IMR-90 (cell line): ENCODE measurements around the gene TDRD7. TPM values are rescaled to one million over a fixed set of nuclear protein-coding genes. Genes with fewer than 3 reads are reported as not detected.

Experiments used
- ATAC-seq: fragments of 200-7000 bp; cut with Tn5 transposase; 2 replicates; pipeline ENCODE4 v1.9.1; 2020; ENCODE audit warnings: low read depth, mild to moderate bottlenecking, moderate library complexity
- BruUV-seq: library from RNA; stranded (reverse); fragments of 400-500 nt; replicated peaks from 2 replicates; lab custom pipeline; 2021; lab: Mats Ljungman, UMichigan
- CTCF ChIA-PET: fragments of 300-600 bp; formaldehyde crosslinking; extraction: SDS; loops from one replicate; lab custom pipeline; 2021; ENCODE audit warnings: antibody characterized with exemption; lab: Yijun Ruan, JAX
- POLR2A ChIA-PET: fragments of 300-600 bp; sonication (Branson Sonifier 250); formaldehyde crosslinking; loops from one replicate; lab custom pipeline; 2022; ENCODE audit warnings: antibody characterized with exemption; ENCODE audit not compliant: unreplicated experiment; lab: Charles Lee
- DNase-seq: peaks from one replicate; pipeline ENCODE4 v3.0.0; 2013
- H2AFZ ChIP-seq: replicated peaks from 2 replicates; pipeline ENCODE3; 2013; ENCODE audit warnings: low read length, mild to moderate bottlenecking; ENCODE audit not compliant: poor library complexity
- H2AK5ac ChIP-seq: 2 replicates; pipeline ENCODE4 v1.6.1; 2013; ENCODE audit warnings: low read depth, low read length, inconsistent platforms
- H2AK9ac ChIP-seq: replicated peaks from 2 replicates; pipeline ENCODE3; 2013; ENCODE audit warnings: mild to moderate bottlenecking, low read depth, low read length, moderate library complexity; ENCODE audit not compliant: poor library complexity
- H2BK120ac ChIP-seq: 2 replicates; pipeline ENCODE4 v1.6.1; 2013; ENCODE audit warnings: low read depth, low read length, inconsistent platforms
- H2BK15ac ChIP-seq: 3 replicates; pipeline ENCODE4 v1.6.1; 2013; ENCODE audit warnings: low read depth, low read length, inconsistent platforms
- H2BK20ac ChIP-seq: 2 replicates; pipeline ENCODE4 v1.6.1; 2013; ENCODE audit warnings: low read depth, mild to moderate bottlenecking, inconsistent platforms, low read length, moderate library complexity
- H2BK5ac ChIP-seq: 2 replicates; pipeline ENCODE4 v1.6.1; 2013; ENCODE audit warnings: mild to moderate bottlenecking, low read depth, low read length, inconsistent platforms; ENCODE audit not compliant: poor library complexity, severe bottlenecking
- H3K14ac ChIP-seq: replicated peaks from 2 replicates; pipeline ENCODE4 v1.6.1; 2013; ENCODE audit warnings: low read depth, low read length, inconsistent platforms
- H3K18ac ChIP-seq: 2 replicates; pipeline ENCODE4 v1.6.1; 2013; ENCODE audit warnings: low read depth, low read length, control low read depth
- H3K23ac ChIP-seq: 2 replicates; pipeline ENCODE4 v1.6.1; 2013; ENCODE audit warnings: low read depth, low read length, inconsistent platforms
- H3K27ac ChIP-seq: 2 replicates; pipeline ENCODE4 v1.5.1; 2013; ENCODE audit warnings: mild to moderate bottlenecking, control low read depth, low read length; ENCODE audit not compliant: insufficient read depth
- H3K27me3 ChIP-seq: 2 replicates; pipeline ENCODE4 v1.6.1; 2013; ENCODE audit warnings: low read length; ENCODE audit not compliant: control insufficient read depth, insufficient read depth
- H3K36me3 ChIP-seq: 2 replicates; pipeline ENCODE4 v1.6.1; 2013; ENCODE audit warnings: low read length, mixed read lengths; ENCODE audit not compliant: control insufficient read depth, insufficient read depth
- H3K4ac ChIP-seq: 2 replicates; pipeline ENCODE4 v1.6.1; 2013; ENCODE audit warnings: low read depth, low read length, inconsistent platforms
- H3K4me1 ChIP-seq: 2 replicates; pipeline ENCODE4 v1.6.1; 2013; ENCODE audit warnings: low read length, mixed read lengths; ENCODE audit not compliant: control insufficient read depth, insufficient read depth
- H3K4me2 ChIP-seq: 2 replicates; pipeline ENCODE4 v1.6.1; 2013; ENCODE audit warnings: low read depth, mild to moderate bottlenecking, control low read depth, low read length, moderate library complexity
- H3K4me3 ChIP-seq: 2 replicates; pipeline ENCODE4 v1.5.1; 2013; ENCODE audit warnings: low read depth, mild to moderate bottlenecking, control low read depth, low read length, moderate library complexity; ENCODE audit not compliant: insufficient read depth
- H3K56ac ChIP-seq: 2 replicates; pipeline ENCODE4 v1.6.1; 2013; ENCODE audit warnings: low read length, inconsistent platforms; ENCODE audit not compliant: insufficient read depth; ENCODE audit errors: extremely low read depth
- H3K79me1 ChIP-seq, 2 experiments: 2 replicates each; pipeline ENCODE4 v1.6.1; 2013; ENCODE audit warnings: low read length in 2 of 2, inconsistent platforms in 1 of 2, low read depth in 1 of 2
- H3K9ac ChIP-seq: 2 replicates; pipeline ENCODE4 v1.6.1; 2013; ENCODE audit warnings: low read depth, low read length, control low read depth
- H3K9me1 ChIP-seq: 2 replicates; pipeline ENCODE4 v1.6.1; 2013; ENCODE audit warnings: low read length, inconsistent platforms; ENCODE audit not compliant: insufficient read depth
- H3K9me3 ChIP-seq: 2 replicates; pipeline ENCODE4 v1.6.1; 2013; ENCODE audit warnings: low read length; ENCODE audit not compliant: control insufficient read depth, insufficient read depth
- H4K20me1 ChIP-seq: 2 replicates; pipeline ENCODE4 v1.6.1; 2013; ENCODE audit warnings: low read length, inconsistent platforms; ENCODE audit not compliant: insufficient read depth
- H4K5ac ChIP-seq: 2 replicates; pipeline ENCODE4 v1.6.1; 2013; ENCODE audit warnings: mild to moderate bottlenecking, low read depth, low read length, control low read depth
- H4K8ac ChIP-seq, 2 experiments: 2 replicates each; pipeline ENCODE4 v1.6.1; 2013; ENCODE audit warnings: low read depth in 2 of 2, low read length in 2 of 2, control low read depth in 1 of 2, inconsistent platforms in 1 of 2
- H4K91ac ChIP-seq: 2 replicates; pipeline ENCODE4 v1.6.1; 2013; ENCODE audit warnings: low read depth, low read length, inconsistent platforms; ENCODE audit not compliant: insufficient read depth
- CHD1 ChIP-seq: IDR thresholded peaks from 2 replicates; pipeline ENCODE4 v1.6.1; 2012; ENCODE audit warnings: low read depth, low read length, improper control_type of control experiment
- MAFK ChIP-seq: IDR thresholded peaks from 2 replicates; pipeline ENCODE4 v1.6.1; 2012; ENCODE audit warnings: low read depth, low read length, improper control_type of control experiment
- MXI1 ChIP-seq: IDR thresholded peaks from 2 replicates; pipeline ENCODE4 v1.6.1; 2012; ENCODE audit warnings: low read depth, mild to moderate bottlenecking, low read length, moderate library complexity, borderline replicate concordance
- RFX5 ChIP-seq: IDR thresholded peaks from 2 replicates; pipeline ENCODE4 v1.8.0; 2012; ENCODE audit warnings: low read depth, mild to moderate bottlenecking, low read length, moderate library complexity
- SMC3 ChIP-seq: fragments of 150-350 bp; IDR thresholded peaks from 2 replicates; pipeline ENCODE4 v1.6.1; 2016; ENCODE audit warnings: low read depth, mild to moderate bottlenecking, antibody characterized with exemption, low read length, moderate library complexity
- WGBS, 2 experiments: methylation state at CpG; one replicate each; pipeline versions ENCODE4 v1.1.5 to v1.1.7; 2013; ENCODE audit warnings: missing lambda C conversion rate in 2 of 2; ENCODE audit not compliant: insufficient read length in 1 of 2; ENCODE audit errors: extremely low coverage in 2 of 2; 5-methylcytosine and 5-hydroxymethylcytosine counted together
- dilution Hi-C: fragments of 300-500 bp; cut with HindIII; formaldehyde crosslinking; loops from one replicate; pipeline ENCODE4 v1.14.3; 2018; ENCODE audit warnings: low sequenced_read_pairs; ENCODE audit not compliant: unreplicated experiment
- in situ Hi-C: fragments of 300-500 bp; cut with MboI; formaldehyde crosslinking; loops from 3 replicates; pipeline ENCODE4 v1.14.3; 2019; ENCODE audit warnings: low sequenced_read_pairs, inconsistent platforms, mixed read lengths
- intact Hi-C: fragments of 100-400 bp; cut with micrococcal nuclease; formaldehyde crosslinking; loops from 2 replicates; pipeline ENCODE4 v1.10.0; 2022
- polyA plus RNA-seq, 3 experiments: library from polyadenylated mRNA; depleted of rRNA; stranded (reverse); fragments of >200 nt; gene quantifications; 2 replicates each; pipeline ENCODE4 v1.2.3, GENCODE V29; 2012; ENCODE audit warnings: low replicate concordance in 1 of 3
- total RNA-seq: library from RNA; depleted of rRNA; stranded (reverse); fragments of >200 nt; gene quantifications from 2 replicates; pipeline ENCODE4 v1.2.3, GENCODE V29; 2012

Gene TDRD7
- total and polyA plus RNA-seq, 2 of the 4 experiments (the other 2 are of a cell fraction): 4.4 to 9.7 TPM

DNA sequence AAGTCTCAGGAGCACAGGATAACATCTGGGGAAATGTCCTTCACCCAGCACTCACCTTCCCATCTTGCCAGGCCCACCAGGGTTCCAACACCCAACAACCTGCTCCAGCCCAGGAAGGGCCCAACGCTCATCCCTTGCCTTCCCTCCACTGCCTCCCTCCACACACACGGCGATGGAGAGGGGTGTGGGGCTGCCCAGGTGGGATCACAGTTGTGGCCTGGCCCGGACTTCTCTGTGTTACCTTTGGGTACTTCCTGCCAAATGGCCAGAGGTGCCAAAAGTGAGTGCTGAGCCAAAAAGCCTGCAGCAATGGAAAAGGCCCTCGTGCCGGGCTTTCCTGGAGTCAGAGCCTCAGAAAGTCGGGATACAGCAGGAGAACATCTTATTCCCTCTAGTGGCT, 15.6 kb upstream of the TDRD7 start:
- Histone ChIP-seq H2AK5ac (no peak overlapping the region), H3K27me3 (peaks cover 15% of the 10 kb centered on the region), H4K20me1 (no peaks in the 10 kb centered on the region; the same call in none of the 2 replicates), H3K56ac (no peak overlapping the region), H3K4me3 (no peak overlapping the region), H3K4me2 (no peak overlapping the region), H3K4ac (no peak overlapping the region), H3K9me3 (no peaks in the 10 kb centered on the region), H2BK20ac (no peak overlapping the region), H4K8ac (no peak overlapping the region), H3K79me1 (no peaks in the 10 kb centered on the region), H3K27ac (no peak overlapping the region), H4K5ac (no peak overlapping the region), H2BK5ac (no peak overlapping the region), H2BK15ac (no peak overlapping the region), H3K4me1 (no peaks in the 10 kb centered on the region), H3K14ac (no peak overlapping the region), H3K9me1 (no peaks in the 10 kb centered on the region; the same call in 1 of the 2 replicates), H3K23ac (no peak overlapping the region), H3K36me3 (no peaks in the 10 kb centered on the region), H4K91ac (no peak overlapping the region), H2AFZ (no peak overlapping the region), H3K9ac (no peak overlapping the region), H2AK9ac (no peak overlapping the region), H3K18ac (no peak overlapping the region), H2BK120ac (no peak overlapping the region)
- no peak for ATAC-seq
- BruUV-seq: no TSS peak
- in situ Hi-C loops (no loop called here), intact Hi-C loops (no loop called here), dilution Hi-C loops (no loop called here)
- ChIA-PET POLR2A (no interaction called here), CTCF (interaction anchor here (1.1 kb wide), 1 partner anchor 539 kb away, joined by 3 read pairs; no protein-coding TSS in a partner anchor)
- WGBS, 2 experiments: no CpG with 5 or more reads among the region's 7 CpGs
- TF ChIP-seq SMC3: no peak
- TF ChIP-seq CHD1: no peak
- TF ChIP-seq RFX5: no peak
- TF ChIP-seq MAFK: no peak
- no peak for TF ChIP-seq MXI1
- no peak for DNase-seq
